Muscle layer of colon (tissue), 2 donors: ENCODE data around the gene GYPB.
"Not testable (repeated sequence)": the region's sequence is repeated elsewhere in the genome, so short reads cannot be mapped to it uniquely, and the experiment has no call there.

Experiments used
- H3K27ac ChIP-seq: one replicate; pipeline ENCODE4 v1.7.0; 2013; ENCODE audit warnings: low read depth, mild to moderate bottlenecking, low read length, moderate library complexity
- H3K27me3 ChIP-seq, 2 donors: one replicate each; pipeline ENCODE4 v1.7.0; 2013; ENCODE audit warnings: low read length in 2 of 2, mild to moderate bottlenecking in 2 of 2; ENCODE audit not compliant: insufficient read depth in 2 of 2, control insufficient read depth in 1 of 2
- H3K36me3 ChIP-seq: one replicate; pipeline ENCODE4 v1.7.0; 2013; ENCODE audit warnings: mild to moderate bottlenecking, low read length; ENCODE audit not compliant: insufficient read depth
- H3K4me1 ChIP-seq: one replicate; pipeline ENCODE4 v1.7.0; 2013; ENCODE audit warnings: mild to moderate bottlenecking, low read length; ENCODE audit not compliant: insufficient read depth
- H3K4me3 ChIP-seq, 2 donors: one replicate each; pipeline ENCODE4 v1.7.0; 2013; ENCODE audit warnings: low read length in 2 of 2, low read depth in 1 of 2, mild to moderate bottlenecking in 1 of 2, moderate library complexity in 1 of 2
- H3K9ac ChIP-seq: one replicate; pipeline ENCODE4 v1.7.0; 2013; ENCODE audit warnings: low read length
- H3K9me3 ChIP-seq: one replicate; pipeline ENCODE4 v1.7.0; 2013; ENCODE audit warnings: mild to moderate bottlenecking, low read length
- donor health status: abdominal sarcoma.
- donor health status: Adenocarcinoma of cecum.

Gene GYPB

DNA sequence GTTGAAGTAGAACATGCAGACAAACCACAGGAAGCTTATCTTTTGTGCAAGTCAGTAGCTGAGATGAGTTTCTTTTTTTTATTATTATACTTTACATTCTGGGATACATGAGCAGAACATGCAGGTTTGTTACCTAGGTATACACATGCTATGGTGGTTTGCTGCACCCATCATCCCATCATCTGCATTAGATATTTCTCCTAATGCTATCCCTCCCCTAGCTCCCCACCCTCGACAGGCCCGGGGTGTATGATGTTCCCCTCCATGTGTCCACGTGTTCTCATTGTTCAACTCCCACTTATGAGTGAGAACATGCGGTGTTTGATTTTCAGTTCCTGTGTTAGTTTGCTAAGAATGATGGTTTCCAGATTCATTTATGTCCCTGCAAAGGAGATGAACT is 11.5 kb upstream of the GYPB start:
- H3K4me3 ChIP-seq, H3K9me3 ChIP-seq, H3K27me3 ChIP-seq, H3K27ac ChIP-seq, H3K36me3 ChIP-seq, H3K9ac ChIP-seq, H3K4me1 ChIP-seq: not testable (repeated sequence)

GRCh38 chr4:144026682-144027081 is 7.5 kb upstream of the GYPB start:
- not testable (repeated sequence) for H3K9ac ChIP-seq, H3K4me3 ChIP-seq, H3K27me3 ChIP-seq, H3K4me1 ChIP-seq, H3K9me3 ChIP-seq, H3K36me3 ChIP-seq, H3K27ac ChIP-seq

- not testable (repeated sequence) for H3K27ac ChIP-seq, H3K27me3 ChIP-seq, H3K4me3 ChIP-seq, H3K36me3 ChIP-seq, H3K4me1 ChIP-seq, H3K9me3 ChIP-seq, H3K9ac ChIP-seq
Measured at GRCh38 chr4:144024399-144025053, 5.3 kb upstream of the GYPB start.

DNA sequence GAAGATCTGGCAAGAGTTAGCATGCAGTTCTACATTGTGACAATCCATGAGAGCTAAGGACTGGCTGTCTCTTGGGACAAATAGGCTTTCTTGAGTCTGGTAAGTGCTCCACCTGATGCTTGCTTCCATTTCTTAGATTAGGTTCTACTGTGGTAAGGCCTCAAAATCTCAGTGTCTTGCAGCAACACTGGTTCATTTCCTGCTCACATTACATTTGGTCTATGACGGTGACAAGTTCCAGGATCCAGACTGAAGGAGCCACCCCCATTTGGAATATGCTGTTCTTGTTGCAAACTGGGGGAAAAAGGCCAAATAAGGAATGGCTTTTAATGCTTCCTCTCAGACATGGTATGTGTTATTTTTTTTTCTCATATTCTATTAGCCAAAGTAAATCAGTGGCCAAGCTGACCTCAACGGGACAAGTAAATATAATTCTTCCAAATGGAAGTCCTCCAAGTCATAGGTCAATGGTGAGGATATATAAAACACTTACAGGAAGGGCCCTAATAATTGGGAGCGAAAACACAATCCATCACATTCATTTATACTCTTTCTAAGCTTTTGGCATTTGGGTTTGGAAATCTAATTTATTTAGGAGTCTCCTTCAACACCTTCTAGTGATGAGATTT is 3.7 kb upstream of the GYPB start:
- H3K4me3 ChIP-seq, H3K27me3 ChIP-seq, H3K36me3 ChIP-seq, H3K27ac ChIP-seq, H3K9ac ChIP-seq, H3K4me1 ChIP-seq, H3K9me3 ChIP-seq: not testable (repeated sequence)

GRCh38 chr4:144021336-144021990 is 2.3 kb upstream of the GYPB start:
- not testable (repeated sequence) for H3K27me3 ChIP-seq, H3K4me3 ChIP-seq, H3K36me3 ChIP-seq, H3K9ac ChIP-seq, H3K9me3 ChIP-seq, H3K4me1 ChIP-seq, H3K27ac ChIP-seq

- H3K27me3 ChIP-seq, H3K36me3 ChIP-seq, H3K4me1 ChIP-seq, H3K9me3 ChIP-seq, H3K9ac ChIP-seq, H3K27ac ChIP-seq, H3K4me3 ChIP-seq: not testable (repeated sequence)
Measured at GRCh38 chr4:144018223-144019000, 768 bp downstream of the GYPB start.

DNA sequence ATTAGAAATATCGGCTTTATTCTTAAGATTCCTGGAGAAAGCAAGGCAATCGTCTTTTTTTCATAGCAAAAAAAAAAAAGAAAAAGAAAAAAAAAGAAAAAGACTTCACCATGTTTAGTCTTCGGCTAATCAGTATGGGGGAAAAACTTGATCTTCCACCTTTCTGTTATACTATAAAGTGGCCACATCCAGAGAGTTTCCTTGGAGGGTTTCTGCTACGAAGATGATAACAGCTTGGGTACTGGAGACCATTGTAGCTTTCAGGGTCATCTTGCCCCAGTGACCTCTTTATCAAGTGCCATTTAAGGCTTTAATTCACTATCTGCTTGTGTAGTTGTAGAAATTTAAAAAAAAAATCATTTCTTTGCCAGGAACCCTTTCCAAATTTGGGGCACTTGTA is 1.9 kb downstream of the GYPB start:
- not testable (repeated sequence) for H3K27me3 ChIP-seq, H3K36me3 ChIP-seq, H3K27ac ChIP-seq, H3K9ac ChIP-seq, H3K9me3 ChIP-seq, H3K4me3 ChIP-seq, H3K4me1 ChIP-seq

DNA sequence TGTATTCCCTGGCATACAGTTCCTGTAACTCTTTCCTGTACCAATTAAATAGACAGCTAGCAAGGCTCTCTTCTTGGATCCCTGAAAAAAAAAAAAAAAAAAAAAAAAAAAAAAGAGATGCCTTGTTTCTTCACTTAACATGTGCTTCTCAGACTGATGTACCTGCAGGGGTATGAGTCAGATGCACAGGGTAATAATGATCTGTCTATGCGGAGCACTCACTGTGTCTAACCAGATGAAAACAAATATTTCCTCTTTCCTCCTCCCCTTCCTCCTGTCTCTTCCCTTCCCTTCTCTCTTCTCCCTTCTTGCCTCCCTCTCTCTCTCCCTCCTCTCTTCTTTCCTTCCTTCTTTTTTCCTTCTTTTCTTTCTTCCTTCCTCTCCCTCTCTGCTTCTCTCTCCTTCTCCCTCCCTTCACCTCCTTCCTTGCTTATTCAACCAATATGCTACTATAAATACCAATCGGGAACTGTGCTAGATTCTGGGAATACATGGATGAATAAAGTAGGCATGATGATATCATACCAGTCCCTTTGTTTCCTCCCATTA is 3.0 kb downstream of the GYPB start:
- not testable (repeated sequence) for H3K36me3 ChIP-seq, H3K9me3 ChIP-seq, H3K4me1 ChIP-seq, H3K9ac ChIP-seq, H3K27me3 ChIP-seq, H3K27ac ChIP-seq, H3K4me3 ChIP-seq

- Histone ChIP-seq H3K4me3 (no peak overlapping the region), H3K9ac (no peak overlapping the region), H3K36me3 (no peaks in the 10 kb centered on the region), H3K9me3 (no peaks in the 10 kb centered on the region), H3K4me1 (no peaks in the 10 kb centered on the region), H3K27ac (no peak overlapping the region), H3K27me3 (no peaks in the 10 kb centered on the region)
Measured at GRCh38 chr4:144014808-144015207, 4.4 kb downstream of the GYPB start.

- H3K27ac ChIP-seq, H3K9ac ChIP-seq, H3K4me1 ChIP-seq: not testable (repeated sequence)
Measured at GRCh38 chr4:144008602-144009001, 10.6 kb downstream of the GYPB start.

DNA sequence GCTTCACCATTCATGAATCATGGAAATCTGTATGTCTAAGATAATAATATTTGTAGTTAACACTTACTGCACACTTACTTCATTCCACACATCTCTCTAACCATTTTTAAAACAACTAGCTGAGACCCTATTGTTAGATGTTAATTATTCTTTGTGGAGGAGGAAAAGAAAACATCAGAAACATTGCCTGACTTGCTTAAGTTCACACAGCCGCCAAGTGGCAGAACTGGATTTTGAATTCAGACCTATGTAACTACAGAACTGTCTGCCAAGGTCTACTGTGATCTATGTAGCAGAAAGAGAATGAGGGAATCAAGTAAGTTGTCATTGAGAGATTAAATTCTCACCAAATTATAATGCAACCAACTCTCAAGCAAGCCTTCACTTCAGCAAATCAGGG is 11.2 kb downstream of the GYPB start:
- not testable (repeated sequence) for H3K27ac ChIP-seq, H3K27me3 ChIP-seq, H3K9ac ChIP-seq, H3K4me1 ChIP-seq, H3K9me3 ChIP-seq, H3K36me3 ChIP-seq, H3K4me3 ChIP-seq

More at GRCh38 chr4:144008602-144009001, 10.6 kb downstream of the GYPB start:
- H3K27me3 ChIP-seq, H3K36me3 ChIP-seq, H3K9me3 ChIP-seq, H3K4me3 ChIP-seq: not testable (repeated sequence)
